Cardiac muscle cell (in vitro differentiated cells and primary cell): ENCODE data around the gene FHIT. TPM values are rescaled to one million over a fixed set of nuclear protein-coding genes. Genes with fewer than 3 reads are reported as not detected.

Experiments
- DNase-seq, 2 donors: peaks; one replicate each; pipeline versions ENCODE4 v3.0.0 to v3.0.0-alpha.2; 2010 to 2017; ENCODE audit warnings: low read depth in 1 of 2, low spot score in 1 of 2
- H3K27ac ChIP-seq: fragments of 200-600 bp; sonication (generic); 2 replicates; pipeline ENCODE4 v1.5.1; 2016
- H3K27me3 ChIP-seq: fragments of 200-600 bp; sonication (generic); 2 replicates; pipeline ENCODE4 v1.6.0; 2016; ENCODE audit warnings: control low read depth
- H3K36me3 ChIP-seq: fragments of 200-600 bp; sonication (generic); 2 replicates; pipeline ENCODE4 v1.5.1; 2016; ENCODE audit warnings: control low read depth
- H3K4me1 ChIP-seq: fragments of 200-600 bp; sonication (generic); 2 replicates; pipeline ENCODE4 v1.8.1; 2017; ENCODE audit warnings: low read depth, mild to moderate bottlenecking, mixed run types
- H3K4me3 ChIP-seq: fragments of 200-600 bp; sonication (generic); 2 replicates; pipeline ENCODE4 v1.5.1; 2016; ENCODE audit warnings: mild to moderate bottlenecking
- H3K9me3 ChIP-seq: fragments of 200-600 bp; sonication (generic); 2 replicates; pipeline ENCODE4 v1.5.1; 2017; ENCODE audit warnings: low read depth, mild to moderate bottlenecking, control low read depth
- CTCF ChIP-seq: IDR thresholded peaks from 2 replicates; pipeline ENCODE4 v1.5.1; 2012; ENCODE audit warnings: low read depth, mild to moderate bottlenecking, low read length
- polyA plus RNA-seq: library from polyadenylated mRNA; unstranded; fragments of >200 nt; fragmentation: Nextera tagmentation; extraction: Ambion mirVana; gene quantifications from 2 replicates; pipeline ENCODE4 v1.2.1, GENCODE V29; 2016
- total RNA-seq: library from RNA; depleted of rRNA; stranded (reverse); fragments of >200 nt; gene quantifications from 2 replicates; pipeline ENCODE4 v1.2.3, GENCODE V29; 2016

Gene FHIT
- total and polyA plus RNA-seq, 2 experiments from 2014 or later, result 6.9 to 12.5 TPM

GRCh38 chr3:59927056-59927455 is 1324.2 kb downstream of the FHIT start:
- no peak overlapping the region for H3K27ac ChIP-seq
- no peak for DNase-seq
- H3K27me3 ChIP-seq, result no peaks in the 10 kb centered on the region
- no peaks in the 10 kb centered on the region for H3K36me3 ChIP-seq
- no peak for TF ChIP-seq CTCF
- no peak overlapping the region for H3K4me3 ChIP-seq
- H3K4me1 ChIP-seq, result peaks cover 8% of the 10 kb centered on the region
- H3K9me3 ChIP-seq, result no peaks in the 10 kb centered on the region

- DNase-seq, result no peak
- no peaks in the 10 kb centered on the region for H3K9me3 ChIP-seq
- no peak overlapping the region for H3K4me3 ChIP-seq
- no peak overlapping the region for H3K27ac ChIP-seq
- H3K4me1 ChIP-seq, result peaks cover 8% of the 10 kb centered on the region
- no peaks in the 10 kb centered on the region for H3K36me3 ChIP-seq
- H3K27me3 ChIP-seq, result no peaks in the 10 kb centered on the region
- no peak for TF ChIP-seq CTCF
These were observed 1325.3 kb downstream of the FHIT start for GRCh38 chr3:59925946-59926345.

- Histone ChIP-seq H3K27ac (no peak overlapping the region), H3K4me3 (no peak overlapping the region), H3K36me3 (no peaks in the 10 kb centered on the region), H3K4me1 (peaks cover 8% of the 10 kb centered on the region), H3K9me3 (no peaks in the 10 kb centered on the region), H3K27me3 (no peaks in the 10 kb centered on the region)
- DNase-seq, result no peak
- no peak for TF ChIP-seq CTCF
These were observed 1329.1 kb downstream of the FHIT start for GRCh38 chr3:59922192-59922591.

DNA sequence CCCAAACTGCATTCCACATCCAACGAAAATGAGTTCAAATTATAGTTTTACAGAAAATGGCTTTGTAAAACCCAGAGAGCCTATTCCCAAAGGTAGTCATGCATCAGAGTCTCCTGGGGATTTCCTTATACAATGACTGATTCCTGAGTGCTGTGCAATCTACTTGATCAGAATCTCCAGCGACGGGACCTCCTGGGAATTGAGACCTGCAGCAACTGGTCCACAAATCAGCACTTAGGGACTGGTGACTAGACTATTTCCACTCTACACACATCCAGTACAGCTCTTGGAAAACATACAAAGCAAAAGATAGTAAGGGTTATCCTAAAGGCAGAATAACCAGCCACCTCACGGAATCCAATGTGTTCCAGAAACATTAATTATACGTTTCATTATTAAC is 1330.4 kb downstream of the FHIT start:
- no peak for TF ChIP-seq CTCF
- no peak for DNase-seq
- Histone ChIP-seq H3K27ac (no peak overlapping the region), H3K4me1 (peaks cover 8% of the 10 kb centered on the region), H3K36me3 (no peaks in the 10 kb centered on the region), H3K9me3 (no peaks in the 10 kb centered on the region), H3K27me3 (no peaks in the 10 kb centered on the region), H3K4me3 (no peak overlapping the region)

GRCh38 chr3:59919586-59919985 is 1331.7 kb downstream of the FHIT start:
- no peak overlapping the region for H3K27ac ChIP-seq
- no peaks in the 10 kb centered on the region for H3K27me3 ChIP-seq
- no peak for TF ChIP-seq CTCF
- peaks cover 8% of the 10 kb centered on the region for H3K4me1 ChIP-seq
- H3K36me3 ChIP-seq, result no peaks in the 10 kb centered on the region
- no peak for DNase-seq
- no peaks in the 10 kb centered on the region for H3K9me3 ChIP-seq
- no peak overlapping the region for H3K4me3 ChIP-seq

DNA sequence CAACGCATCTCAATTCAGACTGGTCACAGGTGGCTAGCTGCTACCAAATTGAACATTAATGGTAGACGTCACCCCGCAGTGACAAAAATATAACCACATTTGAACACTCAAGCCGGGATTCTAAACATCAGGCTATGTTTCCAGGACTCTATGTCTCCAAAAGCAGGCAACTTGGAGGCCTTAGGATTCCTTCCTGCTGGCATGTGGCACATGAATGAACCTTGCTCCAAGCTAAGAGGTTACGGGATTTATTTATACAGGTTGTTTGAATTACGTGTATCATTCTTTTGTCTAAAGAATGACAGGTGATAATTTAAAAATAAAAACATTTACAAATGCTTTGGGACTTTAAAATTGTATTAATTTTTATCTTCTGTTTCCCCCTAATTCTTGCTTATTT is 1337.0 kb downstream of the FHIT start:
- Histone ChIP-seq H3K4me1 (no peaks in the 10 kb centered on the region), H3K27ac (no peak overlapping the region), H3K27me3 (no peaks in the 10 kb centered on the region), H3K9me3 (no peaks in the 10 kb centered on the region), H3K4me3 (no peak overlapping the region), H3K36me3 (no peaks in the 10 kb centered on the region)
- no peak for TF ChIP-seq CTCF
- DNase-seq, result no peak
